Colonic mucosa (tissue), 4 donors: ENCODE results near the gene MATR3. TPM values are rescaled to one million over a fixed set of nuclear protein-coding genes. Genes with fewer than 3 reads are reported as not detected.

Experiments
- DNase-seq: peaks from one replicate; pipeline ENCODE4 v3.0.0-alpha.2; 2020
- H3K27ac ChIP-seq: fragments of 200-600 bp; one replicate; pipeline ENCODE4 v1.8.0; 2021
- H3K27me3 ChIP-seq: fragments of 200-600 bp; one replicate; pipeline ENCODE4 v1.8.0; 2021
- H3K36me3 ChIP-seq: fragments of 200-600 bp; one replicate; pipeline ENCODE4 v1.8.0; 2021
- H3K4me1 ChIP-seq: fragments of 200-600 bp; one replicate; pipeline ENCODE4 v1.8.0; 2021; ENCODE audit warnings: mild to moderate bottlenecking
- H3K4me3 ChIP-seq: fragments of 200-600 bp; one replicate; pipeline ENCODE4 v1.8.0; 2021
- H3K9ac ChIP-seq, 2 donors: one replicate each; pipeline ENCODE4 v1.7.0; 2013; ENCODE audit warnings: control low read depth in 2 of 2, low read depth in 2 of 2, low read length in 2 of 2
- H3K9me3 ChIP-seq: fragments of 200-600 bp; one replicate; pipeline ENCODE4 v1.8.0; 2021
- intact Hi-C: fragments of 100-400 bp; cut with DNase I; formaldehyde crosslinking; loops from one replicate; pipeline ENCODE4 v1.14.1; 2022
- total RNA-seq, 2 donors: library from RNA; stranded (reverse); fragmentation: NEBNext Ultra II Directional in 1 of 2; extraction: Animal tissue kit (Norgen Biotek cat#: 25700) in 1 of 2; gene quantifications; one replicate each; pipeline ENCODE4 v1.2.1, GENCODE V29; 2021
- TF ChIP-seq, protein P1 (sequence below): fragments of 200-600 bp; IDR thresholded peaks from one replicate; pipeline ENCODE4 v1.8.0; 2022; ENCODE audit warnings: antibody characterized with exemption, mild to moderate bottlenecking
- donor health status: healthy.
- donor health status: DM: no; HTN: no; CAD: no.
- donor health status: DM: no; HTN: no; CAD: no.

MATR3 gene, protein sequence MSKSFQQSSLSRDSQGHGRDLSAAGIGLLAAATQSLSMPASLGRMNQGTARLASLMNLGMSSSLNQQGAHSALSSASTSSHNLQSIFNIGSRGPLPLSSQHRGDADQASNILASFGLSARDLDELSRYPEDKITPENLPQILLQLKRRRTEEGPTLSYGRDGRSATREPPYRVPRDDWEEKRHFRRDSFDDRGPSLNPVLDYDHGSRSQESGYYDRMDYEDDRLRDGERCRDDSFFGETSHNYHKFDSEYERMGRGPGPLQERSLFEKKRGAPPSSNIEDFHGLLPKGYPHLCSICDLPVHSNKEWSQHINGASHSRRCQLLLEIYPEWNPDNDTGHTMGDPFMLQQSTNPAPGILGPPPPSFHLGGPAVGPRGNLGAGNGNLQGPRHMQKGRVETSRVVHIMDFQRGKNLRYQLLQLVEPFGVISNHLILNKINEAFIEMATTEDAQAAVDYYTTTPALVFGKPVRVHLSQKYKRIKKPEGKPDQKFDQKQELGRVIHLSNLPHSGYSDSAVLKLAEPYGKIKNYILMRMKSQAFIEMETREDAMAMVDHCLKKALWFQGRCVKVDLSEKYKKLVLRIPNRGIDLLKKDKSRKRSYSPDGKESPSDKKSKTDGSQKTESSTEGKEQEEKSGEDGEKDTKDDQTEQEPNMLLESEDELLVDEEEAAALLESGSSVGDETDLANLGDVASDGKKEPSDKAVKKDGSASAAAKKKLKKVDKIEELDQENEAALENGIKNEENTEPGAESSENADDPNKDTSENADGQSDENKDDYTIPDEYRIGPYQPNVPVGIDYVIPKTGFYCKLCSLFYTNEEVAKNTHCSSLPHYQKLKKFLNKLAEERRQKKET
- total RNA-seq, result 100 to 1,000 TPM; 105 to 128 TPM

DNA sequence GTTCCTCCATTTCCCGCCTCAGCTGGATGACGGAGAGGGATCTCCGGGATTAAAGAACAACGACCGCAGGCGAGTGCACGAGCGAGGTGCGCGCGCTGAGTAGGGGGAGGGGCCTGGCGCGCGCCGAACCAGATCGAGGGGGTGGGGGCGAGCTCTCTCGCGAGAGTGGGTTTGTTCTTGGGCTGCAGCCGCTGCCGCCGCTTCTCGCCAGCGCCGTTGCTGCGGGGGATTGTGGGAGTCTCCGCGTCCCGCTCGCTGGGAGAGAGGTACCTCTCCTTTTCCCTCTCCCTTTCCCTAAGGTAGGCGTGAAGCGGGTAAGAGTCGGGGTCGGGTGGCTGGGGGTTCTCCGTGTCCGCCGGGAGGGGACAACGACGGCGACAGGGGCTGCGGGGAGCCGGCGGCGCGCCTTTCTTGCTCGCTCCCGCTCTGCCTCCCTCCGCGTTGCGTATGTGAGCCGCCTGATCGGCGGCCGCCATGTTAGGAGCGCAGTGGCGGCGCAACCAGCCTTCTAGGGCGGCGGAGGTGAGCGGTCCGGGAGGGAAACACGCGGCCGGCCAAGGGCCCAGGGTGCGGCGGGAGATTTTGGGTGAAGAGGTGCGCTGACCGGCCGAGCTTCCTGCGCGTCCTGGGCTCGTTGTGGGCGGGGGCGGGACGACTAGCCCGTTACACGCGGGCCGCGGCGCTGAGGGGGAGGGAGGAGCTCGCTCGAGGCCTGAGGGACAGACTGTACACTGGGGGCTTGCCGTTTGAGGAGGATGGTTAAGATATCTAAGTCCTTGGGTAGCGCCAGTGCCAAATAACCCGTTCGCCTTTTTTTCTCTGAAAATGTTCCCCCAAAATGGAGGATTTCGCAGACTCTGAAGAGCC lies at the start of gene MATR3:
Gene MATR3 (plus strand): TSS at position 234 of the 867 bp plus-strand sequence. CDS start 13,676 bp downstream, outside the sequence.
- H3K36me3 ChIP-seq, result no peaks in the 10 kb centered on the region
- H3K27me3 ChIP-seq, result no peaks in the 10 kb centered on the region
- peak within 1 kb of the TSS; percentile 85 for H3K4me3 ChIP-seq
- TF ChIP-seq, protein P1, sequence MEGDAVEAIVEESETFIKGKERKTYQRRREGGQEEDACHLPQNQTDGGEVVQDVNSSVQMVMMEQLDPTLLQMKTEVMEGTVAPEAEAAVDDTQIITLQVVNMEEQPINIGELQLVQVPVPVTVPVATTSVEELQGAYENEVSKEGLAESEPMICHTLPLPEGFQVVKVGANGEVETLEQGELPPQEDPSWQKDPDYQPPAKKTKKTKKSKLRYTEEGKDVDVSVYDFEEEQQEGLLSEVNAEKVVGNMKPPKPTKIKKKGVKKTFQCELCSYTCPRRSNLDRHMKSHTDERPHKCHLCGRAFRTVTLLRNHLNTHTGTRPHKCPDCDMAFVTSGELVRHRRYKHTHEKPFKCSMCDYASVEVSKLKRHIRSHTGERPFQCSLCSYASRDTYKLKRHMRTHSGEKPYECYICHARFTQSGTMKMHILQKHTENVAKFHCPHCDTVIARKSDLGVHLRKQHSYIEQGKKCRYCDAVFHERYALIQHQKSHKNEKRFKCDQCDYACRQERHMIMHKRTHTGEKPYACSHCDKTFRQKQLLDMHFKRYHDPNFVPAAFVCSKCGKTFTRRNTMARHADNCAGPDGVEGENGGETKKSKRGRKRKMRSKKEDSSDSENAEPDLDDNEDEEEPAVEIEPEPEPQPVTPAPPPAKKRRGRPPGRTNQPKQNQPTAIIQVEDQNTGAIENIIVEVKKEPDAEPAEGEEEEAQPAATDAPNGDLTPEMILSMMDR, result no peak
- H3K9ac ChIP-seq, result peak within 1 kb of the TSS; percentile 88 to 98
- intact Hi-C loops, result loop anchor here (10.0 kb wide), 1 partner anchor 101 kb away; the partner anchor contains the start of gene PROB1
- peaks cover 13% of the 10 kb centered on the region for H3K4me1 ChIP-seq
- peak within 1 kb of the TSS; percentile 100 for H3K27ac ChIP-seq
- peak; percentile 96 for DNase-seq
- H3K9me3 ChIP-seq, result no peaks in the 10 kb centered on the region

DNA sequence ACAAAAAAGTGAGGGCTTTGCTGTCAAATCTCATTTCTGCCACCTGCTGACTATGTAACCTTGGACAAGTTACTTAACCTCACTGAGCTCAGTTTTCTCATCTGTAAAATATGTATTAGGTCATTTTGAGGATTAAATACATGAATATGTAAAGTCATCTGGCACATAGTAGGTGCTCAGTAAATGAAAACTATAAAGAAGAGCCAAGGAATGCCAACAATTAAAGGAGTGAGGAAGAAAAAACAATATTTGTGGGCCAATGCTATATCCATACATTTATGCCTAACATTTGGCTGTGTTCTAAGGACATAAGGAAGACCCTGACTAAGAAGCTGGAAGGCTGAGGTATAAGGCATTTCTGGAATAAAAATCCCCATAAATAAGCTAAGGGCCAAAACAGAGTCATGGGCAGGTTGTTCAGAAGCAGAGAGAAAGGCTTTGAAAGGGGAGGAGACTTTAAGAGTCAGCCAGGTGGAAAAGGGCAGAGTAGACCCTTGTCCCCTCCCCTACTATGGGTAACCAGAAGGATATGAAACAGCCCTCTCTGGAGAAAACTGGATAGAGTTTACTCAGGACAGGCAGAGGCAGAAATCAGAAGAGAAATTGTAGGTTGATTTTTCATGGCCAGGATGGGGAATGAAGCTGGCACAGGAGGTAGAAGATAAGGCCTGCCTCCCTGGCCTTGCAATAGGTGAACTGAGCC lies 47.8 kb upstream of the MATR3 start:
- intact Hi-C loops, result no loop called here

DNA sequence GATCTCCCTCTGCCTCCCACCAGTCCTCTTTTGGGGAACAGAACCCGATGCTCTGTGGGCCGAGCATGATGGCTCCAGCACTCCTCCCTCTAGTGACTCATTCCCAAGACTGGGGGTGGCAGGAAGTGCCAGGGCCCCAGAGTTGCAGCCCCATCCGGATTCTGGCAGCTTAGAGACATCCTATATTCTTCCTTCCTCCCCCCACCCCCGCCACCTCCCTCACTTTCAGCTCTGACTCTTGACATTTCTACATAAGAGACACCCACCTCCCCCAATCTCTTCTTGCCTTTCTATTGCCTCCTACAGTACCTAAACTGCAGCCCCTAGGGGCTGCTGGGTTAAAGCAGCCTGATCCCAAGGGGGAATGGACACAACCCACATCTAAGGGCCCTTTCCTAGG lies 47.1 kb upstream of the MATR3 start:
- intact Hi-C loops, result no loop called here
- H3K4me3 ChIP-seq, result no peak overlapping the region
- no peaks in the 10 kb centered on the region for H3K4me1 ChIP-seq
- H3K27me3 ChIP-seq, result no peaks in the 10 kb centered on the region
- DNase-seq, result no peak
- no peak overlapping the region for H3K9ac ChIP-seq
- no peaks in the 10 kb centered on the region for H3K9me3 ChIP-seq
- H3K27ac ChIP-seq, result no peak overlapping the region
- TF ChIP-seq, protein P1, result no peak
- no peaks in the 10 kb centered on the region for H3K36me3 ChIP-seq

More for the DNA sequence above, 47.8 kb upstream of the MATR3 start:
- Histone ChIP-seq H3K9ac (no peak overlapping the region), H3K27ac (no peak overlapping the region), H3K4me1 (no peaks in the 10 kb centered on the region), H3K9me3 (no peaks in the 10 kb centered on the region), H3K36me3 (no peaks in the 10 kb centered on the region), H3K27me3 (no peaks in the 10 kb centered on the region), H3K4me3 (no peak overlapping the region)
- TF ChIP-seq, protein P1, result no peak
- DNase-seq, result no peak

DNA sequence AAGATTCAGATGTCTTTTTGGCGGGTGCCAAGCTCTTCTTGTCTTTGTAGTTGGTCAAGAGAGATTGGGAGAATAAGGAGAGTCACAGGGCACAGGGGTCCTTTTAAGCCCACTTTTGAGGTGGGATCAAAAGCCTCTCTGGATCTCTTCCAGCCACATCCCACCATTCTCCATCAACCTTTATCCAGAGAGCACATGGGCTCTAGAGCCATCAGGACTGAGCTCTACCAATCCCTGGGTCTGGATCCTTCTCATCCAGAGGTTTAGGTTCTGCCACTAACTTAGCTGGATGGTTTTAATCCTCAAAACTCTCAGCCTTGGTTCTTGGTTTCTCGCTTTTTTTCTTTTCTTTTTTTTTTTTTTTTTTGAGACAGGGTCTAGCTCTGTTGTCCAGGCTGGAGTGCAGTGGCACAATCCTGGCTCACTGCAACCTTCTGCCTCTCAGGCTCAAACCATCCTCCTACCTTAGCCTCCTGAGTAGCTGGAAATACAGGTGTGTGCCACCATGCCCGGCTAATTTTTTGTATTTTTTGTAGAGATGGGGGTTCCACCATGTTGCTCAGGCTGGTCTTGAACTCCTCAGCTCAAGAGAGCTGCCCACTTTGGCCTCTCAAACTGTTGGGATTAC lies 44.6 kb upstream of the MATR3 start:
- no peak overlapping the region for H3K4me3 ChIP-seq
- no peaks in the 10 kb centered on the region for H3K9me3 ChIP-seq
- H3K4me1 ChIP-seq, result no peaks in the 10 kb centered on the region
- TF ChIP-seq, protein P1, result no peak
- intact Hi-C loops, result no loop called here
- H3K36me3 ChIP-seq, result no peaks in the 10 kb centered on the region
- no peak for DNase-seq
- no peaks in the 10 kb centered on the region for H3K27me3 ChIP-seq
- H3K9ac ChIP-seq, result no peak overlapping the region
- no peak overlapping the region for H3K27ac ChIP-seq
